Measurements from ENCODE around the gene PAQR4.

The PAQR4 gene

DNA sequence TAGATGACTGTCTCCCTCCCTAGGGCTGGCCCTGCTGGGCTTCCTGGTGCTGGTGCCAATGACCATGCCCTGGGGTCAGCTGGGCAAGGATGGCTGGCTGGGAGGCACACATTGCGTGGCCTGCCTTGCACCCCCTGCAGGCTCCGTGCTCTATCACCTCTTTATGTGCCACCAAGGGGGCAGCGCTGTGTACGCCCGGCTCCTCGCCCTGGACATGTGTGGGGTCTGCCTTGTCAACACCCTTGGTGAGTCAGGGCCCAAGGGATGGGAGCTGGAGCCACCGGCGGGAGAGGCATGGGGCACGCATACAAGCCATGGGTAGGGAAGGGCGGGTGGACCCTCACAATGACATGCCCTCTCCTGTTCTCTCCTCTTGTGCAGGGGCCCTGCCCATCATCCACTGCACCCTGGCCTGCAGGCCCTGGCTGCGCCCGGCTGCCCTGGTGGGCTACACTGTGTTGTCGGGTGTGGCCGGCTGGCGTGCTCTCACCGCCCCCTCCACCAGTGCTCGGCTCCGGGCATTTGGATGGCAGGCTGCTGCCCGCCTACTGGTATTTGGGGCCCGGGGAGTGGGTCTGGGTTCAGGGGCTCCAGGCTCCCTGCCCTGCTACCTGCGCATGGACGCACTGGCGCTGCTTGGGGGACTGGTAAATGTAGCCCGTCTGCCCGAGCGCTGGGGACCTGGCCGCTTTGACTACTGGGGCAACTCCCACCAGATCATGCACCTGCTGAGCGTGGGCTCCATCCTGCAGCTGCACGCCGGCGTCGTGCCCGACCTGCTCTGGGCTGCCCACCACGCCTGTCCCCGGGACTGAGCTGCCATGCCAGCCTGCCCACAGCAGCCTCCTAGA, 2.2 kb downstream of the PAQR4 start:
- TF ChIP-seq, protein P1, sequence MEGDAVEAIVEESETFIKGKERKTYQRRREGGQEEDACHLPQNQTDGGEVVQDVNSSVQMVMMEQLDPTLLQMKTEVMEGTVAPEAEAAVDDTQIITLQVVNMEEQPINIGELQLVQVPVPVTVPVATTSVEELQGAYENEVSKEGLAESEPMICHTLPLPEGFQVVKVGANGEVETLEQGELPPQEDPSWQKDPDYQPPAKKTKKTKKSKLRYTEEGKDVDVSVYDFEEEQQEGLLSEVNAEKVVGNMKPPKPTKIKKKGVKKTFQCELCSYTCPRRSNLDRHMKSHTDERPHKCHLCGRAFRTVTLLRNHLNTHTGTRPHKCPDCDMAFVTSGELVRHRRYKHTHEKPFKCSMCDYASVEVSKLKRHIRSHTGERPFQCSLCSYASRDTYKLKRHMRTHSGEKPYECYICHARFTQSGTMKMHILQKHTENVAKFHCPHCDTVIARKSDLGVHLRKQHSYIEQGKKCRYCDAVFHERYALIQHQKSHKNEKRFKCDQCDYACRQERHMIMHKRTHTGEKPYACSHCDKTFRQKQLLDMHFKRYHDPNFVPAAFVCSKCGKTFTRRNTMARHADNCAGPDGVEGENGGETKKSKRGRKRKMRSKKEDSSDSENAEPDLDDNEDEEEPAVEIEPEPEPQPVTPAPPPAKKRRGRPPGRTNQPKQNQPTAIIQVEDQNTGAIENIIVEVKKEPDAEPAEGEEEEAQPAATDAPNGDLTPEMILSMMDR (IDR thresholded peaks at IDR 0.05; ENCODE audit: low read depth, low read length), result no peak
- no peak overlapping the region for H3K4me3 ChIP-seq (ENCODE audit: low read depth, low read length)
- H3K4me1 ChIP-seq, result peaks cover 23% of the 10 kb centered on the region
- no peaks in the 10 kb centered on the region for H3K9me3 ChIP-seq
- no peak for DNase-seq
- peaks cover 56% of the 10 kb centered on the region for H3K36me3 ChIP-seq
- H3K27me3 ChIP-seq, result no peaks in the 10 kb centered on the region

DNA sequence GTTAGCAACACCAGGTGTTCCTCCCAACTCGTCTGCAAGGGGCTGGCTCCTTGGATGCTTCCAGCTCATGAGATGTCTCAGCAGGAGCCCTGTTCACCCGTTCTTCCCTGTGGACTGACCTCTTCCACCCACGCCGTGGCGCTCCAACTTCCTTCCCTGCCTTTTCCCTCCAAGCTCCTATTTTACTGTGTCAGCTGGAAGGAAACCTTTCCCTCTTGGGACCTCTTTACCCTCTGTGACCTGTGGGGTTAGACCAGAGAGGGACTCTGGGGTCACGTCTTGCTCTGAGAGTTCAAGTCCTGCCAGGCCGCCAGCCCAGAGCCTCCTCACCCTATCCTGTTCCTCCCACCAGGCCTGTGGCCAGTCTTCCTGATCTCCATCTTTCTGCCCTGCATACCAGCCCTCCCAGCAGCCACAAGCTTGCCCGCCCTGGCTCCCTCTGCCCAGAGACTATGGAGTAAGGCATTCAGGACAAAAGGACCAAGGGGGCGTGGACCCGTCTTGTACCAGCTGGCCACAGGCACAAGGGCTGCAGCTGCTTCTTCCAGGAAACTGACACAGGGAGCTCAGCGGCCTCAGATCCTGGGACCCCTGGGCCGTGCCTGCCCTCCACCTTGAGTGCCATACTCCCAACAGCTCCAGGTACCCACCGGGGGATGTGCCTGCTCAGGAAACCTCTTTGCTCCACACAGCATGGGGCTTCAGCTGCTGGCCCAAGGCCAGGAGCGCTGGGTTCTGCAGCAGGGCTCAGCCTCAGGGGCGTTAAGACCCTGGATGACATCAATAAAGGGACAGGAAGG, 3.0 kb downstream of the PAQR4 start:
- H3K4me3 ChIP-seq (ENCODE audit: low read depth, low read length), result no peak overlapping the region
- peaks cover 64% of the 10 kb centered on the region for H3K36me3 ChIP-seq
- peak; percentile 61 for DNase-seq
- no peaks in the 10 kb centered on the region for H3K27me3 ChIP-seq
- no peaks in the 10 kb centered on the region for H3K9me3 ChIP-seq
- H3K4me1 ChIP-seq, result peaks cover 23% of the 10 kb centered on the region
- TF ChIP-seq, protein P1 (IDR thresholded peaks at IDR 0.05; ENCODE audit: low read depth, low read length), result no peak

DNA sequence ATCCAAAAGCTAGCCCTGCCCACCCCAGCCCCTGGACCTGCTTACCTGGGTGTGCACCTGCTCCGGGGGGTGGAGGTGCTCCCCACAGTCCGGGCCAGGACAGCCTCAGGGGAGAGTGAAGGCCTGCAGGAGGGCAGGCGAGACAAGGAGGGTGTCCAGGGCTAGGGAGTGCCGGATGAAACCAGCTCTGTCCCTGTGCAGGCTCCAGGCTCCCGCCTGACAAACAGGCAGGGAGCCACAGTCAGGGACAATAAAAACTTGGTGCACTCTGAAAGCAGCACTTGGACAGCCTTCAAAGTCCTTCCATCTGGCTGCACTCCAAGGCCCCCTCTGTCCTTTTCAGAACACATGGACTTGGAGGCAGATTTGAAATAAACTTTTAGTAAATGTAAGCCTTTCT, 3.9 kb downstream of the PAQR4 start:
- DNase-seq, result no peak
- Histone ChIP-seq H3K9me3 (no peaks in the 10 kb centered on the region), H3K4me1 (peaks cover 23% of the 10 kb centered on the region), H3K36me3 (peaks cover 69% of the 10 kb centered on the region), H3K27me3 (no peaks in the 10 kb centered on the region), H3K4me3 (ENCODE audit: low read depth, low read length) (no peak overlapping the region)
- TF ChIP-seq, protein P1 (IDR thresholded peaks at IDR 0.05; ENCODE audit: low read depth, low read length), result no peak

DNA sequence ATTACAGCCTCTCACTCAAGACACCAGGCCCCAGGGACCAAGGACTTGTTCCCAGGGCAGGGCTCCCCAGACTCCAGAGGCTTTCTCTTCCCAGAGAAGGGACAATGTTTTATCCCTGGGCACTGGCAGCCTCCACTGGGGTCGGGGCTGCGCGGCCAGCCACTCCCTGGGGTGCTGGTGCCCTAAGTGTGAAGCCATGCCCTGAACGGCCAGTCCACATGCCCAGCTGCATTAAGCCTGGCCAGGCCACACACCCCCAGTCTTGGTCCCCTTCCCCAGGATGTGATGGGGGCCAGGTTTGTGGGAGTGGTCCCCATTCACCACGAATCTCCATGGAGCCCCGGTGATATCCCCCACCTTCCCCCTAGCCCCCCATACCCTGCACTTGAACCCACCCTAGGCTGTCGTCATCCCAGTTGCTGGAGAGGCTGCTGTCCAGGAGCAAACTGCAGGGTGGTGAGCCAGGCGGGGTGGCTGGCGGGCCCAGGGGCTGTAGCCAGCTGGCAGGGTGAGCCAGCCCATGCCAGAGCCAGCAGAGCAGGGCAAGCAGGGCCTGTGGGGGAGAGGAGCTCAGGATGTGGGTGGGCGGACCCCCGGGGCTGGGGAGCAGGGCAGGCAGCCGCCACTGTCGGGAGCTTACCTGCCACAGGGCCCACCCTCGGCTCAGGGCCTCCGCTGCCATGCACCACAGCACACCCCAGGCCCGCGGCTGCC, 4.6 kb downstream of the PAQR4 start:
- DNase-seq, result no peak
- Histone ChIP-seq H3K27me3 (no peaks in the 10 kb centered on the region), H3K9me3 (no peaks in the 10 kb centered on the region), H3K4me1 (peaks cover 23% of the 10 kb centered on the region), H3K4me3 (ENCODE audit: low read depth, low read length) (no peak overlapping the region), H3K36me3 (peaks cover 72% of the 10 kb centered on the region)
- TF ChIP-seq, protein P1 (IDR thresholded peaks at IDR 0.05; ENCODE audit: low read depth, low read length), result no peak

DNA sequence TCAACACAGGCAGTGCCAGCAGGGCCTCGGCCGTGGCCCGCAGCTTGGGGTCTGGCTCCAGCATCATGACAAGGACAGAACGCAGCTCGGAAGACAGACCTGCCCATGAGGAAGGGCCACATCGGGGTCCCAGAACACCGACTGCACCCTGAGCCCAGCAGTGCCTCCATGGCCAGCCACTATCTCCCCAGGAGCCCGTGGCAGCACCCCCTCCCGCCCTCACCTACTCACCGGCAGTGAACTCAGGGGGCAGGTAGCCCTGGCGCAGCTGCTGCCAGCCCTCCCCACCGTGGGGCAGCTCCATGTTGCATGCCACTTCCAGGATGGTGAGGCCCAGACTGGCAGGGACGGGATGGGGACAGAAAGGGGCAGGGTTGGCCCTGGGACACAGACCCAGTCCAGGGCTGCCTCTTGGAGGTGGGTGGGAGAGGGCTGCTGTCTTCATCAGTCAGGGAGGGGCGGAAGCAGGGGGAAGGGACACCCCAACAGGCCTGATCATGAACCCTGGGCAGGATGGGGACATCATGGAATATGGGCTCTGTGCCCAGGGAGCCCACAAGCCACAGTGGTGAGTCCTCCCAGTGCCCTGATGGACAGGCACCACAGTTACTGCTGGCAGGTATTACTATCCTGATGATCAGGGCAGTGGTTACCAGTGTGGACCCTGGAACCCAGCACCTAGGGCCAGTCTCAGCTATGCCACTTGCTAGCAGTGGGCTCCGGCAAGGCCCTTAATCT, 5.3 kb downstream of the PAQR4 start:
- Histone ChIP-seq H3K4me3 (ENCODE audit: low read depth, low read length) (no peak overlapping the region), H3K36me3 (peaks cover 75% of the 10 kb centered on the region), H3K27me3 (no peaks in the 10 kb centered on the region), H3K9me3 (no peaks in the 10 kb centered on the region), H3K4me1 (peaks cover 23% of the 10 kb centered on the region)
- DNase-seq, result no peak
- TF ChIP-seq, protein P1 (IDR thresholded peaks at IDR 0.05; ENCODE audit: low read depth, low read length), result no peak

All from BE2C (cell line).